ENCODE data around the gene PBX2.
"Not testable (repeated sequence)": the region's sequence is repeated elsewhere in the genome, so short reads cannot be mapped to it uniquely, and the experiment has no call there.

PBX2 gene

DNA sequence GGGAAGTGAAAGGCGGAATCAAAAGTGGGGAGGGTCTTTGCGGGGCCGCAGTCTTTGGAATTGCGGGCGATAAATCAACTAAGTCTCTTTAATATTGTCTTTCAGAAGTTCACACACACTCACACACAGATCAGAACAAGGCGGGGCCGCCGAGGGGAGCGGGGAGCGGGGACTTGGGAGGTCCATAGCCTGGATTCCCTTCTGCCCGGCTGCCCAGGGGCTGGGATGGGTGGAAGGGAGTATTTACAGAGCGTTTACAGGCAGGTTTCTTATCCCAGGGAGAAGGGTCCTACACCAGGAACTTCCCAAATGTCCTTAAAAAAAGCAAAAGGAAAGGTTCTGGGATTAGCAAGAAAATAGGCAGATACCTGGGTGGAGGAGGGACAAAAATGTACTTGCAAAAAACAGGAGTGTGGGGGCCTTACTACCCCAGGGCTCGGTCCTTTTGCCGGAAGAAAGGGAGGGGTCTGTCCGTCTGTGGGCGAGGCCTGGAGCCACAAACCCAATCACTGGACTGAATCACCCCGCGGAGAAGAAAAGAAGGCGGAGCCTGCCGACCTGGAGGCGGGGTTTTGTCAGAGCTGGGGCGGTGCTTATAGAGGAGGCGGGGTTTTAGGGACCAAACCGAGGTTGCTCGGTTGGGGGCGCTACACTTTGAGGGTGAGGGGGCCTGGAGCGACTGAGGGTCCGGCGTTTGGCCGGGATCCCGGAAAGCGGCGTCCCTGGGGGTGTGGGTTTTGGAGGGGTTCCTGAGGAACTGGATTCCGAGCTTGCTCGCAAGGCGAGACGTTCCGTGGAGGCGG is 41.5 kb downstream of the PBX2 start:
- DNase-seq = peak; percentile 88

DNA sequence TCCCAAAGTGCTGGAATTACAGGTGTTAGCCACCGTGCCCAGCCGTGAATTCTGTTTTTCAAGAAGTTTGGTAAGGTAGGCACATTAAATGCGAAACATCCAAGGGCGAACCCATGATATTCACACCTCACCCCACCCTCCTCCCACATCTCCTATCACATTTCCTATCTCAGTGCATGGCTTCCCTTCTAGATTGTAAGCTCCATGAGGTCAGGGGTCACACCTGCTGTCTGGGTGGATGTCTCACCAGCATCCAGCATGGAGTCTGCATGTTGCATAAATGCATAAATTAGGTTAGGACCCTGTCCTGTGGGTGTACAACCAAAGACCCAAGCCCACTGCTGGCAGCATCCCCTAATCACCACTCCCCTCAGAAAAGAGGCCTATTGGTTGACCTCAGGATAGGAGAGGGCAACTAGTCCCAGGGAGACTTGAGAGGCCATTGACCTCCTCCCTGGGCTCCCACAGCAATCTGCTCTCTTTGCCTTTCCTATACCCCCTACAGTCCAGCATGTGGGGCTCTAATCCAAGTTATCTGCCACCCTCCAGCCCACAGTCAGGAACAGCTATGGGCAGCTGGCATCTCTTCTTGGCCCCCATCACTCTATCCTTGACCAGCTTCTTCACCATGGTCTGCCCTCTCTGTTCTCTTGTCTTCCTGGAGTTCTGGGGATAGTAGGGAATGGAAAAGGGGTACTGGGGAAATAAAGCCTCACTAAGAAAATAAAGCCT is 42.4 kb downstream of the PBX2 start:
- peak; percentile 62 for DNase-seq

DNA sequence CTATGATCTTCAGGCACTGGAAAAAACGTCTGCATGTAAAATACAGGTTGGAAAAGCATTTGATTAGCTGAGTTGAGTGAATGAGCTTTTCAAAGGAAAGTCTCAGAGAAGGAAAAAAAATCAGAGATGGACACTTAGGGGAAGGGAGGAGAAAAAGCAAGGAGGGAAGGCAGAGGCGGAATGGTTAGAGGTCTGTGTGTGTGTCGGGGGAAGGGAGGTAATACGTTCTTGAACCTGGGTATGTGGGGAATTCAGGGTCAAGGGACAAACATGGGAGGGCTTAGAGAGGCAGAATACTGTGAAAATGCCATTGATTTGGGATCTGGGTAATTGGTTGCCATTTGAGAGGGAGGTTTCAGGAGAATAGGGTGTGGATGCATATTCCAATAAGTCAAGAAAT is 43.3 kb downstream of the PBX2 start:
- no peak for DNase-seq

DNA sequence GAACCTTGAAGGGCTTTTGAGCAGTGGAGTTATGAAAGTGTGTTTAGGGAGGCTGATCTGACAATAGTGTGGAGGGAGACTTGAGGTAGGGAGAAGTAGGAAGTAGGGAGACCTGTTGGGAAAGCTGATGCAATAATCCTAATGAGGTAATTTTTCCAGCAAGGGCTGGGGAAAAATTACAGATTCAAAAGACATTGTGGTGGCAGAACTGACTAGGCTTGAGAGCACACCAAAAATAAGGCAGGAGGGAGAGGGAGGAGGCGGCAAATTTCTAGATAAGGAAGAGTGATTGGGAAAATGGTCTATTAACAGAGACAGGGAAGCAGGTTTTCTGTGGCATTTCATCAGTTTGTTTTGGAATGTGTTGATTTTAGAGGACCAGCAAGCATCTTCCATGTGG is 43.7 kb downstream of the PBX2 start:
- DNase-seq = no peak

DNA sequence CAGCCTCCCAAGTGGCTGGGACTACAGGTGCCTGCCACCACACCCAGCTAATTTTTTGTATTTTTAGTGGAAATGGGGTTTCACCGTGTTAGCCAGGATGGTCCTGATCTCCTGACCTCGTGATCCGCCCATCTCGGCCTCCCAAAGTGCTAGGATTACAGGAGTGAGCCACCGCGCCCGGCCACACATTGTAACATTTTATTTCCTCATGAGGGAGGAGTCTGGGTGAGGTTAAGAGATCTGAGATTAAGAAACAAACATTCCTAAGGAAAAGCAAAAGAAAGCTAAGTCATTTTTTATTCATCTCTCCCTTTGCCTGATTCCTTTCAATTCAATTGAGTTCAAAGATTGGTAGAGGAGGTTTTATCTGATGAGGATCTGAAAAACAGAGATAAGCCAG is 45.8 kb downstream of the PBX2 start:
- DNase-seq = not testable (repeated sequence)

DNA sequence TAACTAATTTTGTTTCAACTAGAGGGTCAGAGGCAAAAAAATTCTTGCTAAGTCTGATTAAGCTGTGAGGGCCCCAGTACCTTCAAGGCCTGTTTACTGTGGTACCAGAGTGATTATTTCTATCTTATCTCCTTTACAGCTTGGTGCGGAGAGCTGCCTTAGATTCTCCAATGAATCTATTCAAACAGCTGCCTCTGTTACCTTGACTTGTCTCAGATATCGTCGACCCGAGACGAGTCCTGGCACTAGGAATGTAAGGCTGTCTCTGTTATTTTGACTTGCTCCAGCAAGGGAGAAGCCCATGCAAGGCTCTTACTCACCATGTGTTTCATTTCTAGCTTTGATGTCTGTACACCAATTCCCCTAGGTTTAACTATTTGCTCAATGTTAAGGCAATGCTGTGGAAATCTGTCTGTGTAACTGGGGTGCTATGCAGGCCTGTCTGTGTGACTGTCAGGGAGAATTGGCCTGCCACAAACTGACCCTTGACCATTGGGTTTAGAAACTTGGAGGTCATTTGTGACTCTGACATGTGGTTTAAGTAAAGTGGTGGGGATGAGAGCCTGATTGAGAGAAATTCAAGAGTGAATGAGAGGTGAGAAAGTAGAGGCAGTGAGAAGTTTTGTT is 49.5 kb downstream of the PBX2 start:
- DNase-seq = peak; percentile 76

DNA sequence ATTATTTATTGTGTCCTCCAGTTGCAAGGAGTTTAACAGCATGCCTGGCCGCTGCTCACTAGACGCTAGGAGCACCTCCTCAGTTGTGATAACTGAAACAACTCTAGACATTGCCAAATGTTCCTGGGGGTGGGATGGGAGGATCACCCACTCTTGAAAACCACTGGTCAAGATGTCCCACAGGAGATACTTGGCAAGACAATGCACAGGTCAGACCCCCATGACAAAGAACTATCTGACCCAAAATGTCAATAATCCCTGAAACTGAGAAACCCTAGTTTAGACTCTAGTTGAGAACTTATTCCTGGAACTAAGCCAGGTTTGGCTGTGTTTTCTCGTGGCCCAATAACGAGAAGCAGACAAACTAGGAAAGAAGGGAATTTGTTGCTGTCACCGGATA is 50.4 kb downstream of the PBX2 start:
- DNase-seq = no peak

DNA sequence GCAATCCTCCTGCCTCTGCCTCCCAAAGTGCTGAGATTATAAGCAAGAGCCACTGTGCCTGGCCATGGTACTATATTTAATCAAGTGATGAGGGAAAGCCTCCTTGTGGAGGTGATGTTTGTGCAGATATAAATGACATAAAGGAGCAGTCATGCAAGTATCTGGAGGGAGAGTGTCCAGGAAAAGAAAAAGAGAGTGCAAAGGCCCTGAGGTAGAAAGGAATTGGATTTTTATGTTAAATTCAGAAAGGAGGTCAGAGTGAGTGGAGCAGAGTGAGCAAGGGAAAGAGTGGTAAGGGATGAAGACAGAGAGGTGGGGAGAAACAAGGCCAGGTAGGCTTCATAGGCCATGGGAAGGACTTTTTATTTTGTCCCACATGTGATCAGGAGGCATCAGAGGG is 52.5 kb downstream of the PBX2 start:
- no peak for DNase-seq
